HS-27A (cell line): ENCODE results near the gene MAMDC4.
"Not testable (repeated sequence)": the region's sequence is repeated elsewhere in the genome, so short reads cannot be mapped to it uniquely, and the experiment has no call there.

Experiments used
- DNase-seq: peaks from one replicate; pipeline ENCODE4 v3.0.0-alpha.2; 2012; ENCODE audit warnings: low read depth, missing footprints

The MAMDC4 gene

GRCh38 chr9:136839229-136840139 is 12.7 kb upstream of the MAMDC4 start:
- DNase-seq, result no peak

DNA sequence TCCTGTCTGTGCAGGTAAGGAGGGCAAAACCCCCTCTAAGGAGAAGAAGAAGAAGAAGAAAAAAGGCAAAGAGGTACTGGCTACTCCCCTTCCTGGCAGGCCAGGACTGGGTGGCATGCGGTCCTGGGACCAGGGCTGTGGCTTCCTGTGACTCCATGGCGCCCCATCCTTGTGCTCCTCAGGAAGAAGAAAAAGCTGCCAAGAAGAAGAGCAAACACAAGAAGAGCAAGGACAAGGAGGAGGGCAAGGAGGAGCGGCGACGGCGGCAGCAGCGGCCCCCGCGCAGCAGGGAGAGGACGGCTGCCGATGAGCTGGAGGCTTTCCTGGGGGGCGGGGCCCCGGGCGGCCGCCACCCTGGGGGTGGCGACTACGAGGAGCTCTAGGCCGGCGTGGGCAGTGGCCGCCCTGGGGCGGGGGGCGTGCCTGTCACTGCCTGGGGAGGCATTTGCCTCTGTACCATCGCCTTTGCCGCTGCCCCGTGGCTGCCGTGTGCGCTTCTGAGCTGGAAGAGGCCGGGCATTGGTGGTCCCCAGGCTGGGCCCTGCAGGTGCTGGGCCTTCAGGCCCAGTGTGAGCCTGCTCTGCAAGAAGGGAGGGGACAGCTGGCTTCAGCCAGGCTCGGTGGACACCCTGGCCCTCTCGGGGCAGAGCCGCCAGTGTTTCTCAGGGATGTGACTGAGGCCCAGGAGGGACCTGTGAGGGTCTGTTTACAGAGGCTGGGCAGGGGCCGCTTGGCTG is 11.8 kb upstream of the MAMDC4 start:
- DNase-seq, result no peak

- no peak for DNase-seq
Observed at GRCh38 chr9:136840877-136841645, 11.1 kb upstream of the MAMDC4 start.

DNA sequence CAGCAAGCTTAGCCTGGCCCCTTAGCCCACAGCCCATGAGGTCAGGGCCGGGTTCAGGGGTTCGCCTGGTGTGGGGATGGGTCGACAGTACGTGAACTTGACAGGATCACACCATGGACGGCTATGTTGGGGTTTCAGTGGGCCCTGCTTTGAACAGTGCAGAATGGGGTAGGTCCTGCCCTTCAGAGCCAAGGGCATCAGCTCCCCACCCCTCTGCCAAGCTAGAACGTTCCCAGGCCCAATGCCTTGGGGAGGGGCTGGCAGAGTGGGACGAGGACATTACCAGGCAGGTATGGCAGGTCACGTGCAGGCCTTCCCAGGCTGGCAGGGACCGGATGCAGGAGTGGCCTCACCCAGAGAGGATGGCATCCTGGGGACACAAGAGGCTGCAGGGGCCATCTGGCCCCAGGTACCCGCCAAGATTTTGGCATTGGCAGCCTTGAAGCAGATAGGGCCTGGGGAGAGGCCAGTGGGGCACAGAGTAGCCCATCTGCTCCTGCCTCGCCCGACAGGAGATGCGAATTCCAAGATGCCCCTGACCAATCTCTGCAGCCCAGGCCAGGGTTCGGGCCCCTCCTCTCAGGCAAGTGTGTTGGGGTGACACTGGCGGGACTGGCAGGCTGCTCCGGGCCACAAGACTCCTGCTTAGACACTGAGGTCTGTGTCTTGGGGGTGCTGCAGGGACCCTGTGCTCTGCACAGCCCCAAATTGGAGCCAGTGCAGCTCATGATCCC is 10.3 kb upstream of the MAMDC4 start:
- DNase-seq, result not testable (repeated sequence)

- not testable (repeated sequence) for DNase-seq
Observed at GRCh38 chr9:136842380-136842948, 9.7 kb upstream of the MAMDC4 start, which contains the start of gene AJM1. TSS of gene AJM1 (plus strand) at chr9:136842478. CDS start at chr9:136844415, 1,937 bp downstream.

GRCh38 chr9:136843159-136843800 is 8.9 kb upstream of the MAMDC4 start:
- DNase-seq, result not testable (repeated sequence)

DNA sequence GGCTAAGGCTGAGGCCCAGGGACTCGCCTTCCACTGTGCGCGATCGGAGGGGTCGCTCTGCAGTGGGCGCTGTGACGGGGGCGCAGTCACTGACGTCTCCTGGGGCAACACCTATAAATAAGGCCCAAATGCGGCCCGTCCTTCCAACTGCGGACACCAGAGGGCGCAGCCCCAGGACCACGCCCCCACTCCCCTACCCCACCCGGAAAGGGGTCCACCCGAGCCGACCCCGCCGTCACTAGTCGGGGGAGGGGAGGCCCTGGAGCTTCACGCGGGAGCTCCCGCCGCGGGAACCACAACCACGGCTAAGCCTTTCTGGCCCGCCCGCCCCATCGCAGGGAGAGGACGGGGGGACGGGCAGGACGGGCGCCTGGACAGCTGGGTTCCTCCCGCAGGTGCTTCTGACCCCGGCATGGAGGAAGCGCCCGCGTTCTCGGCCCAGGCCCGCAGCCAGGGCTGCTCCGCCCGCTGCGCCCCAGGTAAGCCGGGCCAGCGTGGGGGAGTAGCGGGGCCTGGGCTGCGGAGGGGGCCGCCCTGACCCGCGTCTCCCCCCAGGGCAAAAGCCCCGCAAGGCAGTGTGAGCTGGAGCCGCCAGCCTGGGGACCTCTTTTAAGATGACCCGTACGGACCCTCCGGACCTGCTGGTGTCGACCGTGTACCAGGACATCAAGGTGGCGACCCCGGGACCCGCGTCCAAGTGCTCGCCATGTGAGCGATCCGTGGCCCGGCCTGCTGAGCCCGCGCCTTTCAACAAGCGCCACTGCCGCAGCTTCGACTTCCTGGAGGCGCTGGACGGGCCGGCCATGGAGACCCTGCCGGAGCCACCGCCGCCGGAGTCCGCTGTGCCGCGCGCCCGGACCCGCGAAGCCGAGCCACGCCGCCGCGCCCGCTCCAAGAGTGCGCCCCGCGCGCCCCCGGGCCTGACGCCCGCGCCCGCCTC is 8.1 kb upstream of the MAMDC4 start:
- DNase-seq, result not testable (repeated sequence)

- DNase-seq, result no peak
Observed at GRCh38 chr9:136844761-136845464, 7.2 kb upstream of the MAMDC4 start.

GRCh38 chr9:136845465-136846260 is 6.5 kb upstream of the MAMDC4 start:
- DNase-seq, result no peak

GRCh38 chr9:136846376-136847087 is 5.6 kb upstream of the MAMDC4 start:
- DNase-seq, result no peak

DNA sequence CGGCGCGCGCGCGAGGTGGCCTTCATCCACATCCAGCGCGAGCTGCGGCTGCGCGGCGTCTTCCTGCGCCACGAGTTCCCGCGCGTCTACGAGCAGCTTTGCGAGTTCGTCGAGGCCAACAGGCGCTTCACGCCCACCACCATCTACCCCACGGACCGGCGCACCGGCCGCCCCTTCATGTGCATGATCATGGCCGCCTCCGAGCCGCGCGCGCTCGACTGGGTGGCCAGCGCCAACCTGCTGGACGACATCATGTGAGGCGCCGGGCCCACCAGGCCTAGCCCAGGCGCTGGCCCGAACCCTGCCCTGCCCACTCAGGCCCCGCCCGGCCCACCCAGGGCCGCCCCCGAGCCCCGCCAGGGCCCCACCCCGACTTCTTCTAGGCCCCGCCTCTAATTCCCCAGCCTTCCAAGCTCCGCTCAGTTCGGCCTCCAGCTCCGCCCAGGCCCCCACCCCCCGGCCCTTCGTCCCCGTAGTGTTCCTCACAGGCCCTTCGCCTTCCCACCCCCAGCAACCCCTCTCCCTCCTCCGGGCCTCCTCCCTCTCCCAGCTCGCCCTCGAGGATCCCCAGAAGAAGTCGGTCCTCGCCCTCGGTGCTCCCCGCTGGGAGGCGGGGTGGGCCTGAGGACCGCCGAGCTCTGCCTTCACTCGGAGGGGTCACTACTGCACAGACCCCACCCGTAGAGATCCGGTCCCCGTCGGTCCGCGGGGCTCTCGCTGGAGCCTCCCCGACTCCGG is 4.9 kb upstream of the MAMDC4 start:
- DNase-seq, result no peak

DNA sequence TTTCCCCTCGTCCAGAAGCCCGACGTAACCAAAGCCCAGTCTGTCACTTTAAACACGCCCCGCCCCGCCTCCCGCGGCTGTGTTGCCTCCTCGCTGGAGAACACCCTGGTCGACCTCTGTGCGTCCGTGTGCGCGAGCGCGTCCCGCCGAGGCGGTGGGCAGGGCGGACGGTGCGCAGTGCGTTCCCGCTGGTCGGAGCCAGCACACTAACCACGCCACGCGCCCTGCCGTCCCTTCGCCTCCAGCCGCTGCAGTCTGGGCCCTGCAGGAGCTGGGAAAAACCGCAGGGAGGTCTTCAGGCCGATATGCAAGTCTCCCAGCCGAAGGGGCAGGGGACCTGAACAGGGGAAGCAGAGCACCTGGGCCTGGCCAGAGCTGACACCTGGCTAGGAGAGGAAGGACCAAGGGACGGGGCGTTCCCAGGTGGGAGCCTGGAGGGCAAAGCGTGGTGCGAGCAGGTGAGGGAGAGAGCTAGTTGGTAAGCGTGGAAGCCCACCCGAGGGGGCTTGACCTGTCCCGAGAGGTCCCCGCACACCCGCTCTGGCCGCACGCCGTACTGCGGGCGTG is 4.2 kb upstream of the MAMDC4 start:
- DNase-seq, result no peak

DNA sequence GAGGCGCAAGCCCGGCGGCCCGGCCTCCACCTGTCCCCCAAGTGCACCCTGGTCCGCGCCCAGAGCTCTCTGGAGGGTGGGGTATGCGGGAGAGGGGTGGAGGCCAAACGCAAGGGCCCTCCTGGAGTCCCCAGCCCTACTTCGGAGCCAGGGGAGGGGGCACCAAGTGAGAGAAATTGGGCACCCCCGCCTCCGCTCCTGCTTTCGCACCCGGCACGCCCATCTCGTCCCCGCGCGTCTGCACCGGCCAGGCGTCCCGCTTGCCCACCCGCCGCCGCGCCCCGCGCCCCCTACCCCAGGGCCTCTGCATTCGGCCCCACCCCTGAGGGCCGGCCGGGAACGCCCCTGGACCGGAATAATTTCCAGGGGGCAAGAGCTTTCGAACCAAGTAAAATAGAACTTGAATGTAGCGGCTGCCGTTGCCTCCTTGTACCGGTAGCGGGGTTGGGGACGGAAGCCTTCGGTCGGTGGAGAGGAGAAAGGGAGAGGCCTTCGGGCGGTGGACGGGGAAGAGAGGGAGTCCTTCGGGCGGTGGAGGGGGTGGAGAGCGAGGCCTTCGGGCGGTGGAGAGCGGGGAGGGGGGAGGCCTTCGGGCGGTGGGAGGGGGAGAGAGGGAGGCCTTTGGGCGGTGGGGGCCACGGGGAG is 3.6 kb upstream of the MAMDC4 start:
- no peak for DNase-seq

DNA sequence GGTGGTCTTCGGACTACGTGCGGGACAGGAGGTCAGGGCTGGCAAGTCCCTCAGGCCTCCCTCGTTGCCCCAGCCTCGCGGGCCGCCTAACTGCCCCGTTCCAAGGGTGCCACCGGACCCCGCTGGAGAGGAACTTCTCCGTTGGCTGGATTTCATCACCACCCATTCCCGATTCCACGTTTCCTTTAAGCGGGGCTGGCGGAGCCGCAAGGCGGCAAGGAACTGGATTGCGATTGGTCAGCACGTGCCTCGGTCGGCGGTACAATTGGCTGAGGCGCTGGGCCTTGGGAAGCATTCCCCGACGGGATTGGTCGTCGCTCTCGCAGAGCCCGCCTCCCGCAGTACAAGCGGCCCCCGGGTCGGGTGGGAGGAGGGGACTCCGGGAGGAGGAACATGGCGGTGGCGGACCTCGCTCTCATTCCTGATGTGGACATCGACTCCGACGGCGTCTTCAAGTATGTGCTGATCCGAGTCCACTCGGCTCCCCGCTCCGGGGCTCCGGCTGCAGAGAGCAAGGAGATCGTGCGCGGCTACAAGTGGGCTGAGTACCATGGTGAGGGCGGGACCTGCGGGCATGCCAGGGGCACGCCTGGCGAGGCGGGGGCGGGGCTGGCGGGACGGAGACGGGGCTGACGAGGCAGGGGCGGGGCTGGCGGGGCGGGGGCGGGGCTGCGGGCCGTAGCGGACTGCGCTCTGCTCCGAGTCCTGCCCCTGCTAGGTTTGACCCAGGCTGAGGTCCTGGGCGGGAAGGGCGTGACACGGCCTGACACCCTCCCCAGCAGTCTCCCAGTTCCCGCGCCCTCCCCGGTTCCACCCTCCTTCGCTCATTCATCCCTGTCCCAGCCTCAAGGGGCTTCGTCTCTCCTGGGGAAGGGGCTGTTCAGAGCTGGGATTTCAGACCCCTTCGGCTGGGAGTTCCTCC is 2.8 kb upstream of the MAMDC4 start, which contains the start of gene PHPT1:
TSS of gene PHPT1 (plus strand) at position 372 of the 922 bp plus-strand sequence. CDS start at position 394, 22 bp downstream.
- peak; percentile 85 for DNase-seq
